ENCODE measurements around the gene PKP4.

GRCh38 chr2:158659483-158659882 is 202.7 kb downstream of the PKP4 start:
- TF ChIP-seq TAF1 (IDR thresholded peaks at IDR 0.05; ENCODE audit: borderline replicate concordance, insufficient read depth, low read length) (no peak), POLR2AphosphoS5 (IDR thresholded peaks at IDR 0.05; ENCODE audit: low read depth, low read length) (no peak), REST (IDR thresholded peaks at IDR 0.05; ENCODE audit: insufficient read depth in 1 of 2, low read depth in 2 of 2, low read length in 2 of 2) (no peak), SIN3A (IDR thresholded peaks at IDR 0.05; ENCODE audit: borderline replicate concordance, insufficient read depth, low read length) (no peak)
